HFF-Myc (cell line): Measurements from ENCODE around the gene RAB14.

Experiments
- DNase-seq: peaks from one replicate; pipeline ENCODE4 v3.0.0-alpha.2; 2011; ENCODE audit warnings: low read depth; ENCODE audit errors: extremely low read depth
- H3K4me3 ChIP-seq: replicated peaks from 2 replicates; pipeline ENCODE4 v1.5.1; 2011; ENCODE audit warnings: low read depth, mild to moderate bottlenecking, control low read depth, low read length
- CTCF ChIP-seq: IDR thresholded peaks from 2 replicates; pipeline ENCODE4 v1.5.1; 2012; ENCODE audit warnings: mild to moderate bottlenecking, low read depth, low read length, control low read depth; ENCODE audit errors: missing control alignments

Gene RAB14

GRCh38 chr9:121232251-121232650 is 30.6 kb upstream of the RAB14 start:
- H3K4me3 ChIP-seq: no peak overlapping the region
- TF ChIP-seq CTCF: no peak
- DNase-seq: peak; percentile 33

- no peak overlapping the region for H3K4me3 ChIP-seq
- DNase-seq: no peak
- no peak for TF ChIP-seq CTCF
Measured at GRCh38 chr9:121230256-121230655, 28.6 kb upstream of the RAB14 start.

GRCh38 chr9:121227862-121228261 is 26.2 kb upstream of the RAB14 start:
- DNase-seq: no peak
- TF ChIP-seq CTCF: no peak
- no peak overlapping the region for H3K4me3 ChIP-seq

GRCh38 chr9:121226175-121226574 is 24.5 kb upstream of the RAB14 start:
- DNase-seq: no peak
- no peak overlapping the region for H3K4me3 ChIP-seq
- TF ChIP-seq CTCF: no peak

- TF ChIP-seq CTCF: no peak
- DNase-seq: no peak
Measured at GRCh38 chr9:121225240-121225639, 23.6 kb upstream of the RAB14 start.

GRCh38 chr9:121222524-121223171 is 21.0 kb upstream of the RAB14 start:
- no peak for DNase-seq
- no peak overlapping the region for H3K4me3 ChIP-seq
- TF ChIP-seq CTCF: peak; percentile 78

More at GRCh38 chr9:121225240-121225639, 23.6 kb upstream of the RAB14 start:
- no peak overlapping the region for H3K4me3 ChIP-seq

- no peak for TF ChIP-seq CTCF
- H3K4me3 ChIP-seq: no peak overlapping the region
- no peak for DNase-seq
Measured at GRCh38 chr9:121221664-121222055, 20.0 kb upstream of the RAB14 start.
